Neural cell (in vitro differentiated cells): ENCODE data around the gene SLC9C1.

Source experiments
- CTCF ChIP-seq: fragments of 450-650 bp; IDR thresholded peaks from 2 replicates; pipeline ENCODE4 v1.5.1; 2014; ENCODE audit warnings: antibody characterized with exemption, mild to moderate bottlenecking, moderate library complexity; ENCODE audit not compliant: poor library complexity, severe bottlenecking
- EZH2 ChIP-seq: fragments of 200-600, 300-800 bp; shearing (Covaris generic), sonication (generic); IDR thresholded peaks from 2 replicates; pipeline ENCODE4 v1.6.1; 2014; ENCODE audit warnings: antibody characterized with exemption, low read length, borderline replicate concordance, mild to moderate bottlenecking; ENCODE audit not compliant: insufficient read depth, poor library complexity, severe bottlenecking
- MXI1 ChIP-seq: fragments of 450-650 bp; conservative IDR thresholded peaks from 2 replicates; pipeline ENCODE4 v1.6.1; 2014; ENCODE audit warnings: antibody characterized with exemption, mild to moderate bottlenecking; ENCODE audit not compliant: poor library complexity, severe bottlenecking
- POLR2AphosphoS5 ChIP-seq: IDR thresholded peaks from 2 replicates; pipeline ENCODE4 v1.6.1; 2012
- RAD21 ChIP-seq: fragments of 450-650 bp; conservative IDR thresholded peaks from 2 replicates; pipeline ENCODE4 v1.6.1; 2014; ENCODE audit warnings: antibody characterized with exemption, mild to moderate bottlenecking, moderate library complexity
- SMC3 ChIP-seq: fragments of 450-650 bp; conservative IDR thresholded peaks from 2 replicates; pipeline ENCODE4 v1.6.1; 2014; ENCODE audit warnings: antibody characterized with exemption, mild to moderate bottlenecking, moderate library complexity; ENCODE audit not compliant: poor library complexity
- TAF1 ChIP-seq: IDR thresholded peaks from 2 replicates; pipeline ENCODE4 v1.6.1; 2012; ENCODE audit warnings: low read depth
- TF ChIP-seq, protein P1 (sequence below): IDR thresholded peaks from 2 replicates; pipeline ENCODE4 v1.6.1; 2012; ENCODE audit warnings: borderline replicate concordance

DNA sequence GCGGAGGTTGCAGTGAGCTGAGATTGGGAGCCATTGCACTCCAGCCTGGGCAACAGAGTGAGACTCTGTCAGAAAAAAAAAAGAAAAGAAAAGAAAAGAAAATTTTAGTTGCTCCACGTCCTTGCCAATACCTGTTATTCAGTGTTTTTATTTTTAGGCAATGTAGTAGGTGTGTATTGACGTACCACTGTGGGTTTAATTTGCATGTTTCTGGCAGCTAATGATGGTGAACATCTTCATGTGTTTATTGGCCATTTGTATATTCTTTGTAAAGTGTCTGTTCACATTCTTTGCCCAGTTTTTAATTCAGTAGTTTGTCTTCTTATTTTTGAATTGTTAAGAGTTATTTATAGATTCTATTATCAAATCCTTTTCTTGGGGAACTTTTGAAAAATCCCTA is 122.9 kb downstream of the SLC9C1 start:
- TF ChIP-seq CTCF (no peak), EZH2 (no peak), POLR2AphosphoS5 (no peak), RAD21 (no peak), MXI1 (no peak), SMC3 (no peak), TAF1 (no peak)
- TF ChIP-seq, protein P1, sequence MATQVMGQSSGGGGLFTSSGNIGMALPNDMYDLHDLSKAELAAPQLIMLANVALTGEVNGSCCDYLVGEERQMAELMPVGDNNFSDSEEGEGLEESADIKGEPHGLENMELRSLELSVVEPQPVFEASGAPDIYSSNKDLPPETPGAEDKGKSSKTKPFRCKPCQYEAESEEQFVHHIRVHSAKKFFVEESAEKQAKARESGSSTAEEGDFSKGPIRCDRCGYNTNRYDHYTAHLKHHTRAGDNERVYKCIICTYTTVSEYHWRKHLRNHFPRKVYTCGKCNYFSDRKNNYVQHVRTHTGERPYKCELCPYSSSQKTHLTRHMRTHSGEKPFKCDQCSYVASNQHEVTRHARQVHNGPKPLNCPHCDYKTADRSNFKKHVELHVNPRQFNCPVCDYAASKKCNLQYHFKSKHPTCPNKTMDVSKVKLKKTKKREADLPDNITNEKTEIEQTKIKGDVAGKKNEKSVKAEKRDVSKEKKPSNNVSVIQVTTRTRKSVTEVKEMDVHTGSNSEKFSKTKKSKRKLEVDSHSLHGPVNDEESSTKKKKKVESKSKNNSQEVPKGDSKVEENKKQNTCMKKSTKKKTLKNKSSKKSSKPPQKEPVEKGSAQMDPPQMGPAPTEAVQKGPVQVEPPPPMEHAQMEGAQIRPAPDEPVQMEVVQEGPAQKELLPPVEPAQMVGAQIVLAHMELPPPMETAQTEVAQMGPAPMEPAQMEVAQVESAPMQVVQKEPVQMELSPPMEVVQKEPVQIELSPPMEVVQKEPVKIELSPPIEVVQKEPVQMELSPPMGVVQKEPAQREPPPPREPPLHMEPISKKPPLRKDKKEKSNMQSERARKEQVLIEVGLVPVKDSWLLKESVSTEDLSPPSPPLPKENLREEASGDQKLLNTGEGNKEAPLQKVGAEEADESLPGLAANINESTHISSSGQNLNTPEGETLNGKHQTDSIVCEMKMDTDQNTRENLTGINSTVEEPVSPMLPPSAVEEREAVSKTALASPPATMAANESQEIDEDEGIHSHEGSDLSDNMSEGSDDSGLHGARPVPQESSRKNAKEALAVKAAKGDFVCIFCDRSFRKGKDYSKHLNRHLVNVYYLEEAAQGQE, result no peak
